ENCODE data around the gene GATAD2A. TPM values are rescaled to one million over a fixed set of nuclear protein-coding genes. Genes with fewer than 3 reads are reported as not detected.
A peak's percentile ranks its signal among the peaks of the same experiment; 100 is the strongest.

The GATAD2A gene
- polyA plus RNA-seq, 1 donor (not counting 4 experiments of a cell fraction or from before 2014, with no cell fraction given): 28.4 TPM

DNA sequence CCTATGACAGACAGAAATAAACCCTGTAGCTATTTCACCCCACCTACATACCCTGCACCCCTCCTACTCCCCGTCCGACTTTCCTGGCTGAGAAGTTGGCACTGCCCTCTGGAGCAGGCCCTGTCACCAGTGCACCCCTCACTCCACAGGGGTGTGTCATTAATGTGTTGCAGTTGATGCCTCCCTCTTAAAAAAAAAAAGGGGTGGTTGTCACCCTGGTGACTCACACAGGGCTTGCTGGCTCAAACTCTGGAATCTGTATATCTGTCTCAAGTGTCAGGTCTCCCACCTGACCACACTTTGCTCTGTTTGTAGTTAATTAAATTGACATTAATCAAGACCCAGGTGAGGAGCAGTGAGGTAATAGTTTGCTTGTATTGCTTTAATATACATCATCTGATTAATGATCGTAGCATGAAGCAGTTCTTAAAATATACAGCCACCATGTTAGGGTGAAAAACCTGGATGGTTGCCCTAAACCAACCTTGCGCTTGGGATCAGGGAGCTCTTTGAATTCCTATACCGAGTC lies 2.0 kb upstream of the GATAD2A start:
- peaks cover 49% of the 10 kb centered on the region for H3K79me2 ChIP-seq (ENCODE audit: control insufficient read depth, insufficient read depth, low read length)
- H3K9me3 ChIP-seq (ENCODE audit: control insufficient read depth, low read depth, low read length): no peaks in the 10 kb centered on the region
- H3K9ac ChIP-seq (ENCODE audit: control insufficient read depth, extremely low read depth, insufficient read depth, low read length): peak overlapping the region; percentile 4
- TF ChIP-seq, protein P1, sequence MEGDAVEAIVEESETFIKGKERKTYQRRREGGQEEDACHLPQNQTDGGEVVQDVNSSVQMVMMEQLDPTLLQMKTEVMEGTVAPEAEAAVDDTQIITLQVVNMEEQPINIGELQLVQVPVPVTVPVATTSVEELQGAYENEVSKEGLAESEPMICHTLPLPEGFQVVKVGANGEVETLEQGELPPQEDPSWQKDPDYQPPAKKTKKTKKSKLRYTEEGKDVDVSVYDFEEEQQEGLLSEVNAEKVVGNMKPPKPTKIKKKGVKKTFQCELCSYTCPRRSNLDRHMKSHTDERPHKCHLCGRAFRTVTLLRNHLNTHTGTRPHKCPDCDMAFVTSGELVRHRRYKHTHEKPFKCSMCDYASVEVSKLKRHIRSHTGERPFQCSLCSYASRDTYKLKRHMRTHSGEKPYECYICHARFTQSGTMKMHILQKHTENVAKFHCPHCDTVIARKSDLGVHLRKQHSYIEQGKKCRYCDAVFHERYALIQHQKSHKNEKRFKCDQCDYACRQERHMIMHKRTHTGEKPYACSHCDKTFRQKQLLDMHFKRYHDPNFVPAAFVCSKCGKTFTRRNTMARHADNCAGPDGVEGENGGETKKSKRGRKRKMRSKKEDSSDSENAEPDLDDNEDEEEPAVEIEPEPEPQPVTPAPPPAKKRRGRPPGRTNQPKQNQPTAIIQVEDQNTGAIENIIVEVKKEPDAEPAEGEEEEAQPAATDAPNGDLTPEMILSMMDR (optimal IDR thresholded peaks at IDR 0.05 in 1 of 3, IDR thresholded peaks at IDR 0.05 in 1 of 3, conservative IDR thresholded peaks at IDR 0.05 in 1 of 3; ENCODE audit: extremely low read depth in 1 of 3, insufficient read depth in 2 of 3, low read length in 3 of 3): no peak
- TF ChIP-seq EZH2 (IDR thresholded peaks at IDR 0.05; ENCODE audit: low read length): no peak
- peaks cover 10% of the 10 kb centered on the region for H4K20me1 ChIP-seq (ENCODE audit: control insufficient read depth, extremely low read depth, insufficient read depth, low read length)
- peaks cover 7% of the 10 kb centered on the region for H3K9me1 ChIP-seq (ENCODE audit: control insufficient read depth, extremely low read depth, insufficient read depth, low read length)
- peak overlapping the region; percentile 65 for H3K27ac ChIP-seq (ENCODE audit: control insufficient read depth, insufficient read depth, low read length)
- H3K4me1 ChIP-seq (ENCODE audit: control insufficient read depth, extremely low read depth, insufficient read depth, low read length): peaks cover 32% of the 10 kb centered on the region
- dilution Hi-C loops (cut with MboI; ENCODE audit: extremely low pct_ligation_motif_present, low sequenced_read_pairs): no loop called here
- no peak overlapping the region for H3K4me3 ChIP-seq (ENCODE audit: control insufficient read depth in 2 of 3, extremely low read depth in 1 of 3, insufficient read depth in 2 of 3, low read depth in 1 of 3, low read length in 3 of 3)
- no peak overlapping the region for H2AFZ ChIP-seq (ENCODE audit: control insufficient read depth, low read length)
- DNase-seq (ENCODE audit: low read depth, low spot score) (no peak), FAIRE-seq (peak; percentile 43)
- no peaks in the 10 kb centered on the region for H3K27me3 ChIP-seq (ENCODE audit: control insufficient read depth, extremely low read depth, insufficient read depth, low read length)
- H3K4me2 ChIP-seq (ENCODE audit: control insufficient read depth, extremely low read depth, insufficient read depth, low read depth, low read length): peak overlapping the region; percentile 25
- H3K36me3 ChIP-seq (ENCODE audit: control insufficient read depth in 2 of 2, extremely low read depth in 1 of 2, insufficient read depth in 2 of 2, low read length in 2 of 2): no peaks in the 10 kb centered on the region

GRCh38 chr19:19405971-19406877 lies 749 bp downstream of the GATAD2A start:
- Histone ChIP-seq H3K9me1 (ENCODE audit: control insufficient read depth, extremely low read depth, insufficient read depth, low read length) (peaks cover 14% of the 10 kb centered on the region), H3K36me3 (ENCODE audit: control insufficient read depth in 2 of 2, extremely low read depth in 1 of 2, insufficient read depth in 2 of 2, low read length in 2 of 2) (no peaks in the 10 kb centered on the region), H3K4me3 (ENCODE audit: control insufficient read depth in 2 of 3, extremely low read depth in 1 of 3, insufficient read depth in 2 of 3, low read depth in 1 of 3, low read length in 3 of 3) (peak overlapping the region; percentile 66 to 93 (median 93)), H3K79me2 (ENCODE audit: control insufficient read depth, insufficient read depth, low read length) (peaks cover 58% of the 10 kb centered on the region), H3K27ac (ENCODE audit: control insufficient read depth, insufficient read depth, low read length) (peak overlapping the region; percentile 68), H3K4me2 (ENCODE audit: control insufficient read depth, extremely low read depth, insufficient read depth, low read depth, low read length) (peak overlapping the region; percentile 93), H2AFZ (ENCODE audit: control insufficient read depth, low read length) (no peak overlapping the region), H3K27me3 (ENCODE audit: control insufficient read depth, extremely low read depth, insufficient read depth, low read length) (no peaks in the 10 kb centered on the region), H4K20me1 (ENCODE audit: control insufficient read depth, extremely low read depth, insufficient read depth, low read length) (peaks cover 25% of the 10 kb centered on the region), H3K9ac (ENCODE audit: control insufficient read depth, extremely low read depth, insufficient read depth, low read length) (peak overlapping the region; percentile 88), H3K4me1 (ENCODE audit: control insufficient read depth, extremely low read depth, insufficient read depth, low read length) (peaks cover 57% of the 10 kb centered on the region), H3K9me3 (ENCODE audit: control insufficient read depth, low read depth, low read length) (no peaks in the 10 kb centered on the region)
- dilution Hi-C loops (cut with MboI; ENCODE audit: extremely low pct_ligation_motif_present, low sequenced_read_pairs): no loop called here
- TF ChIP-seq EZH2 (IDR thresholded peaks at IDR 0.05; ENCODE audit: low read length): no peak
- TF ChIP-seq, protein P1 (optimal IDR thresholded peaks at IDR 0.05 in 1 of 3, IDR thresholded peaks at IDR 0.05 in 1 of 3, conservative IDR thresholded peaks at IDR 0.05 in 1 of 3; ENCODE audit: extremely low read depth in 1 of 3, insufficient read depth in 2 of 3, low read length in 3 of 3): no peak
- FAIRE-seq (no peak), DNase-seq (ENCODE audit: low read depth, low spot score) (no peak)
